Measurements from ENCODE around the gene FAM107B. TPM values are rescaled to one million over a fixed set of nuclear protein-coding genes. Genes with fewer than 3 reads are reported as not detected.
"Not testable (repeated sequence)": the region's sequence is repeated elsewhere in the genome, so short reads cannot be mapped to it uniquely, and the experiment has no call there.

Gene FAM107B
- total and polyA plus RNA-seq, 2 experiments from 2014 or later = 3.4 to 5.2 TPM

DNA sequence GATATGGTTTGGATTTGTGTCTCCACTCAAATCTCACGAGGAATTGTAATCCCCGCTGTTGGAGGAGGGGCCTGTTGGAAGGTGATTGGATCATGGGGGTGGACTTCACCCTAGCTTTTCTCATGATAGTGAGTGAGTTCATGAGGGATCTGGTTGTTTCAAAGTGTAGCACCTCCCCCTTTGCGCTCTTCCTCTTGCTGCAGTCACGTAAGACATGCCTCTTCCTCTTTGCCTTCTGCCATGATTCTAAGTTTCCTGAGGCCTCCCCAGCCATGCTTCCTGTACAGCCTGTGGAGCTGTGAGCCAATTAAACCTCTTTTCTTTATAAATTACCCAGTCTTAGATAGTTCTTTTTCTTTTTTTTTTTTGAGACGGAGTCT, 46.1 kb upstream of the FAM107B start:
- no peaks in the 10 kb centered on the region for H3K9me2 ChIP-seq (ENCODE audit: insufficient read depth)
- no peak for DNase-seq
- no peak overlapping the region for H2AFZ ChIP-seq
- H3K4me3 ChIP-seq = no peak overlapping the region
- peaks cover 12% of the 10 kb centered on the region for H3K4me1 ChIP-seq (ENCODE audit: insufficient read depth)
- H3K36me3 ChIP-seq (ENCODE audit: low read depth) = no peaks in the 10 kb centered on the region
- no peaks in the 10 kb centered on the region for H3K9me3 ChIP-seq (ENCODE audit: low read depth)
- H3K79me2 ChIP-seq (ENCODE audit: insufficient read depth) = no peaks in the 10 kb centered on the region
- H4K20me1 ChIP-seq (ENCODE audit: insufficient read depth) = no peaks in the 10 kb centered on the region
- H3K27ac ChIP-seq = no peak overlapping the region
- no peak overlapping the region for H3K9ac ChIP-seq
- H3K27me3 ChIP-seq (replicated peaks; ENCODE audit: insufficient read depth) = no peaks in the 10 kb centered on the region
- 80 to 87% methylated on average over 4 to 5 of the region's 5 CpGs for WGBS, 2 experiments (ENCODE audit: low coverage in 1 of 2, low lambda C conversion rate in 2 of 2, missing lambda C conversion rate in 2 of 2)
- no peak for TF ChIP-seq EZH2phosphoT487 (IDR thresholded peaks at IDR 0.05; ENCODE audit: insufficient read depth, low read depth)
- TF ChIP-seq EZH2 (IDR thresholded peaks at IDR 0.05; ENCODE audit: insufficient read depth, poor library complexity, severe bottlenecking) = no peak
- in situ Hi-C loops (cut with MboI) = loop anchor here (10.0 kb wide), 1 partner anchor 286 kb away; no protein-coding TSS in a partner anchor
- H3F3A ChIP-seq (ENCODE audit: insufficient read depth) = 0 out of 2 replicates have a peak, but pooled peaks cover 6% of the 10 kb centered on the region
- no peak overlapping the region for H3K4me2 ChIP-seq (ENCODE audit: unreplicated experiment)

GRCh38 chr10:14820010-14820774, 45.5 kb upstream of the FAM107B start:
- no peaks in the 10 kb centered on the region for H3K9me2 ChIP-seq (ENCODE audit: insufficient read depth)
- no peak overlapping the region for H2AFZ ChIP-seq
- DNase-seq = peak; percentile 84
- H3K79me2 ChIP-seq (ENCODE audit: insufficient read depth) = no peaks in the 10 kb centered on the region
- no peaks in the 10 kb centered on the region for H3K27me3 ChIP-seq (replicated peaks; ENCODE audit: insufficient read depth)
- H3K9ac ChIP-seq = no peak overlapping the region
- no peak for TF ChIP-seq EZH2 (IDR thresholded peaks at IDR 0.05; ENCODE audit: insufficient read depth, poor library complexity, severe bottlenecking)
- TF ChIP-seq EZH2phosphoT487 (IDR thresholded peaks at IDR 0.05; ENCODE audit: insufficient read depth, low read depth) = no peak
- H3K4me3 ChIP-seq = no peak overlapping the region
- H3K4me2 ChIP-seq (ENCODE audit: unreplicated experiment) = peak overlapping the region; percentile 43
- H3F3A ChIP-seq (ENCODE audit: insufficient read depth) = 0 out of 2 replicates have a peak, but pooled peaks cover 6% of the 10 kb centered on the region
- no peaks in the 10 kb centered on the region for H4K20me1 ChIP-seq (ENCODE audit: insufficient read depth)
- H3K36me3 ChIP-seq (ENCODE audit: low read depth) = no peaks in the 10 kb centered on the region
- H3K4me1 ChIP-seq (ENCODE audit: insufficient read depth) = peaks cover 12% of the 10 kb centered on the region
- in situ Hi-C loops (cut with MboI) = loop anchor here (10.0 kb wide), 1 partner anchor 285 kb away; no protein-coding TSS in a partner anchor
- 79 to 80% methylated on average over 10 of the region's 10 CpGs for WGBS, 2 experiments (ENCODE audit: low coverage in 1 of 2, low lambda C conversion rate in 2 of 2, missing lambda C conversion rate in 2 of 2)
- H3K27ac ChIP-seq = peak overlapping the region; percentile 14; the same call in 1 of the 2 replicates
- H3K9me3 ChIP-seq (ENCODE audit: low read depth) = no peaks in the 10 kb centered on the region

DNA sequence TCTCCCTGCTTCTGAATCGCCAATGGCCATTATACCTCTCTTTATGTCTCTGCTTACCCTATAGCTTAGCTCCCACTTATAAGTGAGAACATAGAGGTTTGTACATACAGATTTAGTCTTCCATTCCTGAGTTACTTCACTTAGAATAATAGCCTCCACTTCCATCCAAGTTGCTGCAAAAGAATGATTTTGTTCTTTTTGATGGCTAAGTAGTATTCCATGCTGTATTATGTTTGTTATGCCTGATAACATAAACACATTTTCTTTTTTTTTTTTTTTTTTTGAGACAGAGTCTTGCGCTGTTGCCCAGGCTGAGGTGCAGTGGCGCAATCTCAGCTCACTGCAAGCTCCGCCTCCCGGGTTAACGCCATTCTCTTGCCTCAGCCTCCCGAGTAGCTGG, 42.0 kb upstream of the FAM107B start:
- H3K9ac ChIP-seq; H3K9me3 ChIP-seq (ENCODE audit: low read depth); in situ Hi-C loops (cut with MboI); H3K4me2 ChIP-seq (ENCODE audit: unreplicated experiment); DNase-seq; H3K27ac ChIP-seq; H3F3A ChIP-seq (ENCODE audit: insufficient read depth); H2AFZ ChIP-seq; H3K9me2 ChIP-seq (ENCODE audit: insufficient read depth); H3K79me2 ChIP-seq (ENCODE audit: insufficient read depth); H3K36me3 ChIP-seq (ENCODE audit: low read depth); H3K4me3 ChIP-seq; H4K20me1 ChIP-seq (ENCODE audit: insufficient read depth); H3K27me3 ChIP-seq (replicated peaks; ENCODE audit: insufficient read depth): not testable (repeated sequence)
- 74 to 85% methylated on average over 7 of the region's 7 CpGs for WGBS, 2 experiments (ENCODE audit: low coverage in 1 of 2, low lambda C conversion rate in 2 of 2, missing lambda C conversion rate in 2 of 2)
- peaks cover 12% of the 10 kb centered on the region for H3K4me1 ChIP-seq (ENCODE audit: insufficient read depth)

DNA sequence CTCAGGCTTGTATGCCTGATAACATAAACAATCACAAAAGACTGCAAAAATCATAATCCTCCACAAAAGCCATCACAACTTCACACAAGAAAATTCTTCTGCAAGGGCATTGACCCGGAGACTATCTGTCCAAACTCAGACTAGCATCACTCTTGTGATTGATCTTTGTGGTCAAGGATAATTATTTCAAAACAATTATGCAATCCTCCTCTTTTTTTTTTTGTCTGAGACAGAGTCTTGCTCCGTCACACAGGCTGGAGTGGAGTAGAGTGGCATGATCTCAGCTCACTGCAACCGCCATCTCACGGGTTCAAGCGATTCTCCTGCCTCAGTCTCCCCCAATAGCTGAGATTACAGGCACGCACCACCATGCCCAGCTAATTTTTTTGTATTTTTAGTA, 41.0 kb upstream of the FAM107B start:
- H3K9me3 ChIP-seq (ENCODE audit: low read depth) = no peaks in the 10 kb centered on the region
- in situ Hi-C loops (cut with MboI) = no loop called here
- no peak overlapping the region for H2AFZ ChIP-seq
- no peaks in the 10 kb centered on the region for H3K79me2 ChIP-seq (ENCODE audit: insufficient read depth)
- no peaks in the 10 kb centered on the region for H4K20me1 ChIP-seq (ENCODE audit: insufficient read depth)
- no peak overlapping the region for H3K4me3 ChIP-seq
- H3K4me1 ChIP-seq (ENCODE audit: insufficient read depth) = peaks cover 12% of the 10 kb centered on the region
- H3K4me2 ChIP-seq (ENCODE audit: unreplicated experiment) = no peak overlapping the region
- DNase-seq = no peak
- TF ChIP-seq EZH2phosphoT487 (IDR thresholded peaks at IDR 0.05; ENCODE audit: insufficient read depth, low read depth) = no peak
- TF ChIP-seq EZH2 (IDR thresholded peaks at IDR 0.05; ENCODE audit: insufficient read depth, poor library complexity, severe bottlenecking) = no peak
- 73 to 80% methylated on average over 6 of the region's 6 CpGs for WGBS, 2 experiments (ENCODE audit: low coverage in 1 of 2, low lambda C conversion rate in 2 of 2, missing lambda C conversion rate in 2 of 2)
- H3K9ac ChIP-seq = no peak overlapping the region
- no peaks in the 10 kb centered on the region for H3K9me2 ChIP-seq (ENCODE audit: insufficient read depth)
- H3F3A ChIP-seq (ENCODE audit: insufficient read depth) = 0 out of 2 replicates have a peak, but pooled peaks cover 6% of the 10 kb centered on the region
- H3K27ac ChIP-seq = no peak overlapping the region
- H3K27me3 ChIP-seq (replicated peaks; ENCODE audit: insufficient read depth) = no peaks in the 10 kb centered on the region; the same call in 1 of the 2 replicates
- H3K36me3 ChIP-seq (ENCODE audit: low read depth) = no peaks in the 10 kb centered on the region

Data from GM23248 (cell line).